GM23338 (cell line): ENCODE results near the gene VTCN1.

ENCODE experiments used
- CREB1 ChIP-seq: fragments of 250-450 bp; sonication (Bioruptor Pico); IDR thresholded peaks from 2 replicates; pipeline ENCODE4 v1.5.0; 2020; ENCODE audit warnings: low read depth, mild to moderate bottlenecking, moderate library complexity
- CTCF ChIP-seq, 2 experiments: fragments of 200-600 bp in 1 of 2; sonication (generic) in 1 of 2; conservative IDR thresholded peaks; 2 replicates each; pipeline versions ENCODE4 v1.5.1 to v1.6.1; 2016 to 2017; ENCODE audit warnings: antibody characterized with exemption in 2 of 2, low read depth in 2 of 2, mild to moderate bottlenecking in 2 of 2, moderate library complexity in 1 of 2
- EZH2 ChIP-seq: fragments of 200-600 bp; sonication (generic); IDR thresholded peaks from one replicate; pipeline ENCODE4 v1.8.0; 2017; ENCODE audit warnings: antibody characterized with exemption, mild to moderate bottlenecking, low read depth; ENCODE audit not compliant: unreplicated experiment
- EZH2phosphoT487 ChIP-seq: fragments of 200-600 bp; sonication (generic); IDR thresholded peaks from one replicate; pipeline ENCODE4 v1.8.1; 2018; ENCODE audit warnings: antibody characterized with exemption; ENCODE audit not compliant: unreplicated experiment
- JUNB ChIP-seq: IDR thresholded peaks from one replicate; pipeline ENCODE4 v1.6.1; 2016; ENCODE audit warnings: antibody characterized with exemption; ENCODE audit not compliant: unreplicated experiment
- NANOG ChIP-seq: IDR thresholded peaks from 2 replicates; pipeline ENCODE4 v1.6.1; 2016; ENCODE audit warnings: antibody characterized with exemption, borderline replicate concordance
- POLR2AphosphoS5 ChIP-seq: IDR thresholded peaks from 2 replicates; pipeline ENCODE4 v1.6.1; 2016; ENCODE audit warnings: antibody characterized with exemption, low read depth
- STAT1 ChIP-seq: IDR thresholded peaks from one replicate; pipeline ENCODE4 v1.6.1; 2016; ENCODE audit warnings: antibody characterized with exemption; ENCODE audit not compliant: unreplicated experiment
- ZNF114 ChIP-seq: fragments of 250-450 bp; sonication (Bioruptor Pico); IDR thresholded peaks from 2 replicates; pipeline ENCODE4 v1.5.0; 2020; ENCODE audit warnings: mild to moderate bottlenecking, moderate library complexity
- ZNF331 ChIP-seq: fragments of 250-450 bp; sonication (Bioruptor Pico); IDR thresholded peaks from 2 replicates; pipeline ENCODE4 v1.5.0; 2020; ENCODE audit warnings: low read depth, mild to moderate bottlenecking, moderate library complexity
- TF ChIP-seq, protein P1 (sequence below): IDR thresholded peaks from 2 replicates; pipeline ENCODE4 v1.6.1; 2016; ENCODE audit warnings: antibody characterized with exemption
- TF ChIP-seq, protein P2 (sequence below): IDR thresholded peaks from one replicate; pipeline ENCODE4 v1.6.1; 2018; ENCODE audit warnings: antibody characterized with exemption; ENCODE audit not compliant: unreplicated experiment

DNA sequence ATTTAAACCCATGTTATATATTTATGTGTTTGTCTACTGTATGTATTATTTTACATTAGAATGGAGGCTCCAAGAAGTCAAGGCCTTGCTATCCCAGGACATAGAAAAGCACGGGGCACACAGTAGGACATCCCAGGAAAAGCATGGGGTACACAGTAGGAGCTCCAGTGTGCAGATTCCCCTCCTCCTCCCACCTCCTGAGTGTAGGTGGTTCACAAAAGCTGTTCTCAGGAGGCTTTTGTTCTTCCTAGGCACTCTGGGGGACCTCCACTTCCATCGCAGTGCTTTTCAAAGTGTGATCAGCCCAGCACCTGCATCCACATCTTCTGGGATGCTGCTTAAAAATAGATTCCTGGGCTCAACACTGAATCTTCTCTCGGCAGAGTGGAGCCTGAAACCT is 30.8 kb upstream of the VTCN1 start:
- TF ChIP-seq CTCF (conservative IDR thresholded peaks at IDR 0.05; ENCODE audit: low read depth in 2 of 2) = no peak
- no peak for TF ChIP-seq POLR2AphosphoS5
- no peak for TF ChIP-seq EZH2phosphoT487
- TF ChIP-seq, protein P1, sequence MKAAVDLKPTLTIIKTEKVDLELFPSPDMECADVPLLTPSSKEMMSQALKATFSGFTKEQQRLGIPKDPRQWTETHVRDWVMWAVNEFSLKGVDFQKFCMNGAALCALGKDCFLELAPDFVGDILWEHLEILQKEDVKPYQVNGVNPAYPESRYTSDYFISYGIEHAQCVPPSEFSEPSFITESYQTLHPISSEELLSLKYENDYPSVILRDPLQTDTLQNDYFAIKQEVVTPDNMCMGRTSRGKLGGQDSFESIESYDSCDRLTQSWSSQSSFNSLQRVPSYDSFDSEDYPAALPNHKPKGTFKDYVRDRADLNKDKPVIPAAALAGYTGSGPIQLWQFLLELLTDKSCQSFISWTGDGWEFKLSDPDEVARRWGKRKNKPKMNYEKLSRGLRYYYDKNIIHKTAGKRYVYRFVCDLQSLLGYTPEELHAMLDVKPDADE = no peak
- no peak for TF ChIP-seq EZH2
- no peak for TF ChIP-seq CREB1
- no peak for TF ChIP-seq STAT1
- TF ChIP-seq JUNB = no peak
- TF ChIP-seq, protein P2, sequence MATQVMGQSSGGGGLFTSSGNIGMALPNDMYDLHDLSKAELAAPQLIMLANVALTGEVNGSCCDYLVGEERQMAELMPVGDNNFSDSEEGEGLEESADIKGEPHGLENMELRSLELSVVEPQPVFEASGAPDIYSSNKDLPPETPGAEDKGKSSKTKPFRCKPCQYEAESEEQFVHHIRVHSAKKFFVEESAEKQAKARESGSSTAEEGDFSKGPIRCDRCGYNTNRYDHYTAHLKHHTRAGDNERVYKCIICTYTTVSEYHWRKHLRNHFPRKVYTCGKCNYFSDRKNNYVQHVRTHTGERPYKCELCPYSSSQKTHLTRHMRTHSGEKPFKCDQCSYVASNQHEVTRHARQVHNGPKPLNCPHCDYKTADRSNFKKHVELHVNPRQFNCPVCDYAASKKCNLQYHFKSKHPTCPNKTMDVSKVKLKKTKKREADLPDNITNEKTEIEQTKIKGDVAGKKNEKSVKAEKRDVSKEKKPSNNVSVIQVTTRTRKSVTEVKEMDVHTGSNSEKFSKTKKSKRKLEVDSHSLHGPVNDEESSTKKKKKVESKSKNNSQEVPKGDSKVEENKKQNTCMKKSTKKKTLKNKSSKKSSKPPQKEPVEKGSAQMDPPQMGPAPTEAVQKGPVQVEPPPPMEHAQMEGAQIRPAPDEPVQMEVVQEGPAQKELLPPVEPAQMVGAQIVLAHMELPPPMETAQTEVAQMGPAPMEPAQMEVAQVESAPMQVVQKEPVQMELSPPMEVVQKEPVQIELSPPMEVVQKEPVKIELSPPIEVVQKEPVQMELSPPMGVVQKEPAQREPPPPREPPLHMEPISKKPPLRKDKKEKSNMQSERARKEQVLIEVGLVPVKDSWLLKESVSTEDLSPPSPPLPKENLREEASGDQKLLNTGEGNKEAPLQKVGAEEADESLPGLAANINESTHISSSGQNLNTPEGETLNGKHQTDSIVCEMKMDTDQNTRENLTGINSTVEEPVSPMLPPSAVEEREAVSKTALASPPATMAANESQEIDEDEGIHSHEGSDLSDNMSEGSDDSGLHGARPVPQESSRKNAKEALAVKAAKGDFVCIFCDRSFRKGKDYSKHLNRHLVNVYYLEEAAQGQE = no peak
- no peak for TF ChIP-seq NANOG
- no peak for TF ChIP-seq ZNF331
- no peak for TF ChIP-seq ZNF114 (CRISPR knock-in tag)
